WERI-Rb-1 (cell line): ENCODE measurements around the gene TSC2.
A peak's percentile ranks its signal among the peaks of the same experiment; 100 is the strongest.

Experiments used
- DNase-seq: peaks from one replicate; pipeline ENCODE4 v3.0.0-alpha.2; 2020
- H3K27ac ChIP-seq: fragments of 250-450 bp; sonication (Bioruptor Pico); 2 replicates; pipeline ENCODE4 v1.5.1; 2020; ENCODE audit warnings: mild to moderate bottlenecking, moderate library complexity
- H3K27me3 ChIP-seq: fragments of 250-450 bp; sonication (Bioruptor Pico); 2 replicates; pipeline ENCODE4 v1.5.1; 2021; ENCODE audit warnings: mild to moderate bottlenecking, low read depth, moderate library complexity; ENCODE audit not compliant: insufficient read depth, severe bottlenecking
- H3K36me3 ChIP-seq: fragments of 250-450 bp; sonication (Bioruptor Pico); 2 replicates; pipeline ENCODE4 v1.5.1; 2020; ENCODE audit warnings: mild to moderate bottlenecking, moderate library complexity
- H3K4me3 ChIP-seq: 2 replicates; pipeline ENCODE4 v1.5.1; 2011; ENCODE audit warnings: low read depth, mild to moderate bottlenecking, control low read depth, low read length
- H3K9me3 ChIP-seq: fragments of 250-450 bp; sonication (Bioruptor Pico); 2 replicates; pipeline ENCODE4 v1.5.1; 2021; ENCODE audit warnings: mild to moderate bottlenecking, moderate library complexity; ENCODE audit not compliant: severe bottlenecking
- CTCF ChIP-seq: IDR thresholded peaks from 2 replicates; pipeline ENCODE4 v1.5.1; 2011; ENCODE audit warnings: low read depth, mild to moderate bottlenecking, control low read depth, inconsistent platforms, low read length

Gene TSC2

GRCh38 chr16:2036200-2036966 lies 11.4 kb upstream of the TSC2 start:
- peaks cover 22% of the 10 kb centered on the region for H3K36me3 ChIP-seq
- H3K4me3 ChIP-seq: no peak overlapping the region

DNA sequence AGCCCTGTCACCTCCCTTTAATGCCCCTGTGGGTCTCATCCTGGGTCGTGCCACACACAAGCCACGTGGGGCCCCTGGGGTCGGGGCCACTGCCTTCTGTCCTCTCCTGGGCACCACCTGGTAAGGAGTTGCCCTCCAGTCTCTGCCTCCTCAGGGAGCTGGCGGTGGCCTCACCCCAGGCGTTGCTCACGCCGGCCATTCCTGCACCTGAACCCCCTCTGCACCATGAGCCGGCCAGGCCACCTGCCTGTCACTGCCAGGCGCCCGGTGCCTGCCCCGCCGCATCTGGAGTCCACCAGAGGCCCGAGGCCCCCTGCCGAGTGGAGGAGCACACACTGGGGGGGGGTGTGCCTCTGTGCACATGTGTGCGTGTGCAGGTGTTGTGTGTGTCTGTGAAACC lies 10.7 kb upstream of the TSC2 start:
- no peak overlapping the region for H3K27ac ChIP-seq
- H3K9me3 ChIP-seq: no peaks in the 10 kb centered on the region
- peaks cover 20% of the 10 kb centered on the region for H3K36me3 ChIP-seq
- no peak overlapping the region for H3K4me3 ChIP-seq
- no peak for DNase-seq
- no peaks in the 10 kb centered on the region for H3K27me3 ChIP-seq
- TF ChIP-seq CTCF: no peak

More at GRCh38 chr16:2036200-2036966, 11.4 kb upstream of the TSC2 start:
- no peak for TF ChIP-seq CTCF
- DNase-seq: no peak
- no peak overlapping the region for H3K27ac ChIP-seq
- no peaks in the 10 kb centered on the region for H3K27me3 ChIP-seq
- H3K9me3 ChIP-seq: no peaks in the 10 kb centered on the region

DNA sequence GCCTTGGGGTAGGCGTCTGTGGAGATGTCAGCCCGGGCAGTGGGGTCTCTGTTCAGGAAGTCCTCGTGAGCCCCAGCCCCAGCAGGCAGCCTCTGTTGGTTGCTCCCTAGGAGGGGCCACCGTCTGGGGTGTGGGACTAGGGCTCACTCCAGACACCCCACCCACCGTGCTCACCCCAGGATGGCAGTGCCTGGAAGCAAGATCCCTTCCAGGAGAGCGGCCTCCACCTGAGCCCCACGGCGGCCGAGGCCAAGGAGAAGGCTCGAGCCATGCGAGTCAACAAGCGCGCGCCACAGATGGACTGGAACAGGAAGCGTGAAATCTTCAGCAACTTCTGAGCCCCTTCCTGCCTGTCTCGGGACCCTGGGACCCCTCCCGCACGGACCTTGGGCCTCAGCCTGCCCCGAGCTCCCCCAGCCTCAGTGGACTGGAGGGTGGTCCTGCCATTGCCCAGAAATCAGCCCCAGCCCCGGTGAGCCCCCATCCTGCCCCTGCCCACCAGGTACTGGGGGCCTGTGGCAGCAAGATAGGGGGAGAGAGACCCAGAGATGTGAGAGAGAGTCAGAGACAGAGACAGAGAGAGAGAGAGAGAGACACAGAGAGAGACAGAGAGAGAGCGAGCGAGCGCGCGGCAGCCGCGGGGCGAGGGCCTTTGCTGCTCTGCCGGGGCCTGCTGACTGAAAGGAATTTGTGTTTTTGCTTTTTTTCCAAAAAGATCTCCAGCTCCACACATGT lies 10.0 kb upstream of the TSC2 start:
- H3K9me3 ChIP-seq: no peaks in the 10 kb centered on the region

DNA sequence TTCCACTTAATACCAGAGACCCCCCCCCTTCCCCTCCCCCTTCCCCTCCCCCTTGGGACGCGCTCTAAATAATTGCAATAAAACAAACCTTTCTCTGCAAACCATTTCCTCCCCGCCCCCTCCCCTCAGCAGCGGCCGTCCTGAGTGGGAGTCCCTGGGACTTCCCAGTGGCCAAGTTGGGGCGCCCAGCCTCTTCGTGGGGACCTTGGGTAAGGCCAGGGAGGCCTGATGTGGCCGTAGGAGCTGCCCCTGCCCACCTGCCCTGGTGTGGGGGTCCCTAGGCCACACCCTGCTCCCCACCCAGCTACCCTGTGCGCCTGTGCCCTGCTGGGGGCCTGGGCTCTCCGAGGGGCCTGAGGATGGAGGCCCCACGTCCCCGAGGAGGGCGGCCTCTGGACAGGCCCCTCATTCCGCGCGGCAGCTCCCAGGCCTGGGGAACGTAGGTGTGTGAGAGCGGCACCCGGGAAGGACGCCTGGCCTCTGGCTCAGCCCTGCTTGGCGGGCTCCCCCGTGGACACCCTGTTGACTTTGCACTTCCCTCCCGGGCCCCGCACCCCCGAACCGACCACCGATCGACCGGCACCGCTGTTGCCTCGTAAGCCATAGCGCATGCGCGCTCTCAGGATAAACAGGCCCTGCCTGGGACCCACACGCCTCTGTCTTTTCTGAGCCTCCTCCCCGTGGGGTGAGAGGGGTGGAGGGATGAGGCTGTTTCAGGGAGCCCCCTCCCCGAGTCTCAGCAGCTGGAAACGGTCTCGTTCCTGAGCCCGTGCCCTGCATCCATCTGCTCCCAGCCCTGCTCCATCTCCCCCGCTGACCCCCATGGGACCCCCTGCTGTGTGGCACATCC lies 9.2 kb upstream of the TSC2 start:
- H3K36me3 ChIP-seq: peaks cover 21% of the 10 kb centered on the region
- no peaks in the 10 kb centered on the region for H3K27me3 ChIP-seq
- H3K4me3 ChIP-seq: no peak overlapping the region
- TF ChIP-seq CTCF: no peak
- DNase-seq: no peak
- no peaks in the 10 kb centered on the region for H3K9me3 ChIP-seq
- peak overlapping the region; percentile 97 for H3K27ac ChIP-seq

More for the DNA sequence above, 10.0 kb upstream of the TSC2 start:
- no peak overlapping the region; the same call in 1 of the 2 replicates for H3K27ac ChIP-seq
- no peak for DNase-seq
- no peaks in the 10 kb centered on the region for H3K27me3 ChIP-seq
- no peak overlapping the region for H3K4me3 ChIP-seq
- H3K36me3 ChIP-seq: peaks cover 18% of the 10 kb centered on the region
- TF ChIP-seq CTCF: no peak

- peak overlapping the region; percentile 97 for H3K27ac ChIP-seq
- no peaks in the 10 kb centered on the region for H3K27me3 ChIP-seq
- H3K4me3 ChIP-seq: no peak overlapping the region
- H3K9me3 ChIP-seq: no peaks in the 10 kb centered on the region
- no peak for TF ChIP-seq CTCF
- H3K36me3 ChIP-seq: peaks cover 21% of the 10 kb centered on the region
- peak; percentile 49 for DNase-seq
Measured at GRCh38 chr16:2039274-2040031, 8.3 kb upstream of the TSC2 start.
